Spleen (tissue), 7 donors: ENCODE data around the gene ARHGEF2.

ENCODE experiments used
- CTCF ChIP-seq, 11 experiments: fragments of 200-600 bp in 7 of 11; fragments of 450-650 bp in 4 of 11; sonication (generic) in 4 of 11; IDR thresholded peaks in 8 of 11; conservative IDR thresholded peaks in 3 of 11; 1 replicate in 7 of 11; 2 replicates in 4 of 11; pipeline versions ENCODE4 v1.4.0 to v1.8.0; 2016 to 2021; ENCODE audit warnings: antibody characterized with exemption in 11 of 11, inconsistent platforms in 4 of 11, mild to moderate bottlenecking in 1 of 11
- POLR2A ChIP-seq, 3 donors: fragments of 450-650 bp; IDR thresholded peaks; one replicate each; pipeline ENCODE4 v1.5.1; 2017; ENCODE audit warnings: antibody characterized with exemption in 3 of 3, mild to moderate bottlenecking in 1 of 3
- POLR2AphosphoS5 ChIP-seq, 3 donors: sonication (generic); formaldehyde crosslinking; IDR thresholded peaks; one replicate each; pipeline ENCODE4 v1.5.1; 2017; ENCODE audit warnings: antibody characterized with exemption in 3 of 3
- donor health status: DM: no; HTN: no; CAD: no; lungs with moderate emphysema.
- donor health status: DM: no; HTN: no; CAD: no.
- donor health status: DM: no; HTN: no; CAD: no.

GRCh38 chr1:155989242-155990004 is 11.1 kb upstream of the ARHGEF2 start:
- TF ChIP-seq CTCF (IDR thresholded peaks at IDR 0.05 in 8 of 11, conservative IDR thresholded peaks at IDR 0.05 in 3 of 11), result peak; percentile 97 to 100 (median 99)
- peak; percentile 82 to 89 (median 83) for TF ChIP-seq POLR2AphosphoS5 (IDR thresholded peaks at IDR 0.05)
- TF ChIP-seq POLR2A (IDR thresholded peaks at IDR 0.05), result no peak
